Ovary (tissue), 9 donors: ENCODE data around the gene ALX4. TPM values are rescaled to one million over a fixed set of nuclear protein-coding genes. Genes with fewer than 3 reads are reported as not detected.

Experiments
- DNase-seq, 5 donors: peaks; one replicate each; pipeline ENCODE4 v3.0.0-alpha.2; 2019 to 2020
- H3K27ac ChIP-seq, 2 donors: fragments of 200-600 bp; one replicate each; pipeline versions ENCODE4 v1.5.1 to v1.8.0; 2019 to 2022
- H3K27me3 ChIP-seq: fragments of 200-600 bp; one replicate; pipeline ENCODE4 v1.8.0; 2022
- H3K36me3 ChIP-seq: fragments of 200-600 bp; sonication (generic); one replicate; pipeline ENCODE4 v1.5.1; 2019
- H3K4me1 ChIP-seq: one replicate; pipeline ENCODE4 v1.8.1; 2013; ENCODE audit warnings: mild to moderate bottlenecking, moderate library complexity; ENCODE audit not compliant: insufficient read depth
- H3K4me3 ChIP-seq: fragments of 200-600 bp; sonication (generic); one replicate; pipeline ENCODE4 v1.5.1; 2017
- H3K9me3 ChIP-seq, 2 donors: fragments of 200-600 bp in 1 of 2; sonication (generic) in 1 of 2; one replicate each; pipeline versions ENCODE4 v1.5.1 to v1.8.1; 2013 to 2019; ENCODE audit warnings: mild to moderate bottlenecking in 1 of 2, moderate library complexity in 1 of 2
- CTCF ChIP-seq, 3 donors: fragments of 450-650 bp in 2 of 3; fragments of 200-600 bp in 1 of 3; IDR thresholded peaks; one replicate each; pipeline versions ENCODE4 v1.5.1 to v1.8.0; 2016 to 2022; ENCODE audit warnings: antibody characterized with exemption in 3 of 3, mild to moderate bottlenecking in 1 of 3
- EP300 ChIP-seq: sonication (generic); formaldehyde crosslinking; IDR thresholded peaks from one replicate; pipeline ENCODE4 v1.6.1; 2017; ENCODE audit warnings: antibody characterized with exemption
- POLR2A ChIP-seq: fragments of 450-650 bp; IDR thresholded peaks from one replicate; pipeline ENCODE4 v1.6.1; 2017; ENCODE audit warnings: antibody characterized with exemption, mild to moderate bottlenecking, moderate library complexity
- WGBS, 3 donors: extraction: QIAGEN DNeasy Blood & Tissue Kit in 1 of 3; methylation state at CpG; one replicate each; pipeline versions ENCODE4 v1.1.5 to v1.1.7; 2013 to 2017; 5-methylcytosine and 5-hydroxymethylcytosine counted together
- intact Hi-C, 4 donors: fragments of 100-400 bp; cut with DNase I; formaldehyde crosslinking; loops; one replicate each; pipeline versions ENCODE4 v1.11.0 to v1.15.1; 2022 to 2023
- polyA plus RNA-seq, 2 donors: library from polyadenylated mRNA; stranded (reverse); fragments of 200-250 nt in 1 of 2; fragments of 350-450 nt in 1 of 2; fragmentation: Illumina TruSeq in 1 of 2; extraction: RNeasy Lipid Tissue Mini Kit (QIAGEN cat#74804) in 1 of 2; gene quantifications; one replicate each; pipeline ENCODE4 v1.2.3, GENCODE V29; 2013 to 2014
- total RNA-seq, 7 donors: library from RNA; depleted of rRNA in 2 of 7; stranded (reverse); fragments of >200 nt in 2 of 7; fragmentation: NEBNext Ultra II Directional in 3 of 7; extraction: Animal tissue kit (Norgen Biotek cat#: 25700) in 3 of 7; gene quantifications; one replicate each; pipeline versions ENCODE4 v1.1.0 to v1.2.4, GENCODE V29; 2016 to 2023
- donor health status: DM: no; HTN: no; CAD: no; lungs with moderate emphysema.
- donor health status: DM: no; HTN: no; CAD: no.
- donor health status: Bipolar disorder and iron deficiency.
- donor health status: DM: yes; HTN: yes; CAD: no.
- donor health status: DM: no; HTN: no; CAD: no.
- donor health status: DM: yes; HTN: yes; CAD: no.

The ALX4 gene
- total and polyA plus RNA-seq, 9 donors = 0.01 to 0.18 (median 0.05) TPM; not detected in 4

GRCh38 chr11:44264438-44264749 lies 45.5 kb downstream of the ALX4 start:
- DNase-seq = no peak
- H3K4me3 ChIP-seq = no peak overlapping the region
- no peaks in the 10 kb centered on the region for H3K27me3 ChIP-seq
- no peaks in the 10 kb centered on the region for H3K4me1 ChIP-seq
- no peaks in the 10 kb centered on the region for H3K36me3 ChIP-seq
- no peaks in the 10 kb centered on the region for H3K9me3 ChIP-seq
- no peak for TF ChIP-seq EP300
- TF ChIP-seq CTCF (IDR thresholded peaks at IDR 0.05) = no peak
- no peak for TF ChIP-seq POLR2A
- WGBS, 3 donors = 69 to 85% (median 70%) methylated on average over 8 of the region's 8 CpGs
- no peak overlapping the region for H3K27ac ChIP-seq
- intact Hi-C loops = no loop called here

- TF ChIP-seq POLR2A (no peak), EP300 (no peak), CTCF (IDR thresholded peaks at IDR 0.05) (no peak)
- Histone ChIP-seq H3K27ac (no peak overlapping the region), H3K9me3 (no peaks in the 10 kb centered on the region), H3K27me3 (no peaks in the 10 kb centered on the region), H3K4me3 (no peak overlapping the region), H3K4me1 (no peaks in the 10 kb centered on the region), H3K36me3 (no peaks in the 10 kb centered on the region)
- DNase-seq = no peak
- intact Hi-C loops = no loop called here
- WGBS, 3 donors = 83 to 87% (median 85%) methylated on average over 17 to 20 of the region's 20 CpGs
Measured at GRCh38 chr11:44263738-44264437, 46.1 kb downstream of the ALX4 start.

GRCh38 chr11:44261800-44262591 lies 47.9 kb downstream of the ALX4 start:
- Histone ChIP-seq H3K27me3 (no peaks in the 10 kb centered on the region), H3K4me1 (no peaks in the 10 kb centered on the region), H3K4me3 (no peak overlapping the region), H3K27ac (no peak overlapping the region), H3K9me3 (no peaks in the 10 kb centered on the region), H3K36me3 (no peaks in the 10 kb centered on the region)
- no peak for DNase-seq
- 86 to 92% (median 88%) methylated on average over 14 of the region's 14 CpGs for WGBS, 3 donors
- TF ChIP-seq POLR2A = no peak
- TF ChIP-seq EP300 = no peak
- no peak for TF ChIP-seq CTCF (IDR thresholded peaks at IDR 0.05)
- intact Hi-C loops = no loop called here

- intact Hi-C loops = no loop called here
- TF ChIP-seq POLR2A (no peak), CTCF (IDR thresholded peaks at IDR 0.05) (no peak), EP300 (no peak)
Measured at GRCh38 chr11:44260081-44260480, 49.9 kb downstream of the ALX4 start.

More at GRCh38 chr11:44260081-44260480, 49.9 kb downstream of the ALX4 start:
- no peaks in the 10 kb centered on the region for H3K36me3 ChIP-seq
- H3K9me3 ChIP-seq = no peaks in the 10 kb centered on the region
- no peak overlapping the region for H3K4me3 ChIP-seq
- H3K4me1 ChIP-seq = no peaks in the 10 kb centered on the region
- no peak overlapping the region for H3K27ac ChIP-seq
- H3K27me3 ChIP-seq = no peaks in the 10 kb centered on the region
- WGBS, 3 donors = 55 to 68% (median 63%) methylated on average over 4 of the region's 4 CpGs
- DNase-seq = no peak
